GM12878 (cell line): ENCODE measurements around the gene TRABD. TPM values are rescaled to one million over a fixed set of nuclear protein-coding genes. Genes with fewer than 3 reads are reported as not detected.
A peak's percentile ranks its signal among the peaks of the same experiment; 100 is the strongest.

Experiments used
- BACH1 ChIP-seq: fragments of 450-650 bp; IDR thresholded peaks from 2 replicates; pipeline ENCODE4 v1.6.1; 2017; ENCODE audit warnings: mild to moderate bottlenecking, borderline replicate concordance
- BHLHE40 ChIP-seq, 2 experiments: fragments of 450-650 bp in 1 of 2; IDR thresholded peaks; 2 replicates each; pipeline ENCODE4 v1.6.1; 2011 to 2017; ENCODE audit warnings: low read depth in 2 of 2, borderline replicate concordance in 1 of 2, improper control_type of control experiment in 1 of 2, low read length in 1 of 2, mild to moderate bottlenecking in 1 of 2
- CEBPZ ChIP-seq: fragments of 150-350 bp; IDR thresholded peaks from 2 replicates; pipeline ENCODE4 v1.6.1; 2016; ENCODE audit warnings: low read depth, low read length
- CHD4 ChIP-seq: fragments of 200-600 bp; sonication (generic); IDR thresholded peaks from 2 replicates; pipeline ENCODE4 v1.6.1; 2016; ENCODE audit warnings: mild to moderate bottlenecking
- CTCF ChIP-seq, 3 experiments: IDR thresholded peaks in 2 of 3; conservative IDR thresholded peaks in 1 of 3; 2 replicates each; pipeline ENCODE4 v1.5.1; 2011; ENCODE audit warnings: low read depth in 3 of 3, low read length in 3 of 3, mild to moderate bottlenecking in 3 of 3, control low read depth in 2 of 3, moderate library complexity in 2 of 3, inconsistent platforms in 1 of 3, mixed read lengths in 1 of 3; ENCODE audit not compliant: control insufficient read depth in 2 of 3, insufficient read depth in 1 of 3; ENCODE audit errors: extremely low read depth in 1 of 3
- E2F4 ChIP-seq: IDR thresholded peaks from 2 replicates; pipeline ENCODE4 v1.6.1; 2012; ENCODE audit warnings: low read depth, low read length, improper control_type of control experiment
- IKZF1 ChIP-seq: fragments of 450-650 bp; conservative IDR thresholded peaks from 2 replicates; pipeline ENCODE4 v1.6.1; 2017; ENCODE audit warnings: antibody characterized with exemption, mild to moderate bottlenecking
- KLF5 ChIP-seq: fragments of 450-650 bp; IDR thresholded peaks from 2 replicates; pipeline ENCODE4 v1.6.1; 2014; ENCODE audit warnings: mild to moderate bottlenecking; ENCODE audit not compliant: partially characterized antibody
- NFYA ChIP-seq: IDR thresholded peaks from 2 replicates; pipeline ENCODE4 v1.6.1; 2011; ENCODE audit warnings: low read depth, mild to moderate bottlenecking, low read length, improper control_type of control experiment, borderline replicate concordance
- RBBP5 ChIP-seq: fragments of 200-600 bp; sonication (generic); conservative IDR thresholded peaks from 2 replicates; pipeline ENCODE4 v1.6.1; 2016
- REST ChIP-seq: IDR thresholded peaks from 2 replicates; pipeline ENCODE4 v1.6.1; 2012; ENCODE audit warnings: mild to moderate bottlenecking, low read depth, low read length
- STAT3 ChIP-seq: IDR thresholded peaks from 2 replicates; pipeline ENCODE4 v1.6.1; 2011; ENCODE audit warnings: low read depth, low read length, improper control_type of control experiment
- ZNF217 ChIP-seq: fragments of 450-650 bp; IDR thresholded peaks from 2 replicates; pipeline ENCODE4 v1.6.1; 2017; ENCODE audit warnings: antibody characterized with exemption, mild to moderate bottlenecking
- ZNF384 ChIP-seq: IDR thresholded peaks from 2 replicates; pipeline ENCODE4 v1.6.1; 2012; ENCODE audit warnings: low read depth, mild to moderate bottlenecking, low read length, improper control_type of control experiment, borderline replicate concordance
- polyA plus RNA-seq, 11 experiments: library from polyadenylated mRNA; depleted of rRNA in 4 of 11; unstranded in 6 of 11; stranded (reverse) in 5 of 11; fragments of >200 nt; fragmentation: Nextera tagmentation in 4 of 11; fragmentation: Illumina TruSeq in 1 of 11; extraction: Ambion mirVana in 4 of 11; extraction: Trizol in 1 of 11; gene quantifications; 1 replicate in 1 of 11; 2 replicates in 10 of 11; pipeline versions ENCODE4 v1.2.1 to v1.2.3, GENCODE V29; 2011 to 2016; ENCODE audit warnings: inconsistent platforms in 2 of 11, missing spikeins in 2 of 11, low read depth in 1 of 11
- total RNA-seq, 4 experiments: library from RNA; depleted of rRNA in 3 of 4; stranded (reverse); fragments of >200 nt in 3 of 4; fragmentation: Illumina TruSeq in 1 of 4; extraction: Trizol in 1 of 4; gene quantifications; 2 replicates each; pipeline versions ENCODE4 v1.2.1 to v1.2.3, GENCODE V29; 2013 to 2021
- TF ChIP-seq, protein P1 (sequence below): fragments of 450-650 bp; IDR thresholded peaks from 2 replicates; pipeline ENCODE4 v1.6.1; 2016; ENCODE audit warnings: mild to moderate bottlenecking, moderate library complexity, borderline replicate concordance

The TRABD gene
- total and polyA plus RNA-seq, 10 of the 15 experiments (the other 5 are each of a cell fraction or from before 2014, with no cell fraction given): 0.43 to 116 (median 58.1) TPM

DNA sequence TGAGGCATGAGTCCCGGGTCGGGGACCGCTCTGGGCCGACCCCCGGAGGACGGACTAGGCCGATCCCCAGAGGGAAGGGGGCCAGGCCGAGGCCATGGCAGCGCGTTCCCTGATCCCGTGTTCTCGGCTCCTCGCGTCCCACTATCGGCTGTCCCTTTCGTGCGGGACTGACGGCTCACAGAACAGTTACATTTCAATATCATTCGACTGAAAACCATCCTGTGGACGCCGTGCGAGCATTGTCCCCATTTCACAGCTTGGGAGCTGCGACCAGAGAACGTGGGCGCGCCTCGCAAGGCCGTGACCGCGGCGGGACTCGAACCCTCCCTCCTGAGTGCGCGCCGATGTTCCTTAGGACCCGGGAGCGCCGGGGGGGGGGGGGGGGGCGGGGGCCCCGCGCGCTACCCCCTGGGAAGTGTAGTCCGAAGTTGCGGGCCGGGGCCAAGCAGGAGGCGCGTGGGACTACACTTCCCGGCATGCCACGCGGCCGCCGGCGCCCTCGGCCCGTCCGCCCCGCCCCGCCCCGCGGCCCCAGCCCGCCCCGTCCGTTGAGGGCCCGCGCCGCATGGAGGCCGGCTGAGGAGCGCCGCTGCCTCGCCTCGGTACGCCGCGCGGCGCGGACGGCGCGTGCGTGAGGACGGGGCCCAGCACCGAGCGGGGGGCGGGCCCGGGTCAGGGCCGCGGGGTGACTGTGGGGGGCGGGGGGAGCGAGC is at the start of gene TRABD (continued):
- no peak for TF ChIP-seq CTCF (IDR thresholded peaks at IDR 0.05 in 2 of 3, conservative IDR thresholded peaks at IDR 0.05 in 1 of 3; ENCODE audit: control insufficient read depth in 2 of 3, extremely low read depth in 1 of 3, insufficient read depth in 1 of 3, low read depth in 3 of 3, low read length in 3 of 3)
- peak; percentile 75 for TF ChIP-seq IKZF1
- TF ChIP-seq REST: no peak
- TF ChIP-seq, protein P1, sequence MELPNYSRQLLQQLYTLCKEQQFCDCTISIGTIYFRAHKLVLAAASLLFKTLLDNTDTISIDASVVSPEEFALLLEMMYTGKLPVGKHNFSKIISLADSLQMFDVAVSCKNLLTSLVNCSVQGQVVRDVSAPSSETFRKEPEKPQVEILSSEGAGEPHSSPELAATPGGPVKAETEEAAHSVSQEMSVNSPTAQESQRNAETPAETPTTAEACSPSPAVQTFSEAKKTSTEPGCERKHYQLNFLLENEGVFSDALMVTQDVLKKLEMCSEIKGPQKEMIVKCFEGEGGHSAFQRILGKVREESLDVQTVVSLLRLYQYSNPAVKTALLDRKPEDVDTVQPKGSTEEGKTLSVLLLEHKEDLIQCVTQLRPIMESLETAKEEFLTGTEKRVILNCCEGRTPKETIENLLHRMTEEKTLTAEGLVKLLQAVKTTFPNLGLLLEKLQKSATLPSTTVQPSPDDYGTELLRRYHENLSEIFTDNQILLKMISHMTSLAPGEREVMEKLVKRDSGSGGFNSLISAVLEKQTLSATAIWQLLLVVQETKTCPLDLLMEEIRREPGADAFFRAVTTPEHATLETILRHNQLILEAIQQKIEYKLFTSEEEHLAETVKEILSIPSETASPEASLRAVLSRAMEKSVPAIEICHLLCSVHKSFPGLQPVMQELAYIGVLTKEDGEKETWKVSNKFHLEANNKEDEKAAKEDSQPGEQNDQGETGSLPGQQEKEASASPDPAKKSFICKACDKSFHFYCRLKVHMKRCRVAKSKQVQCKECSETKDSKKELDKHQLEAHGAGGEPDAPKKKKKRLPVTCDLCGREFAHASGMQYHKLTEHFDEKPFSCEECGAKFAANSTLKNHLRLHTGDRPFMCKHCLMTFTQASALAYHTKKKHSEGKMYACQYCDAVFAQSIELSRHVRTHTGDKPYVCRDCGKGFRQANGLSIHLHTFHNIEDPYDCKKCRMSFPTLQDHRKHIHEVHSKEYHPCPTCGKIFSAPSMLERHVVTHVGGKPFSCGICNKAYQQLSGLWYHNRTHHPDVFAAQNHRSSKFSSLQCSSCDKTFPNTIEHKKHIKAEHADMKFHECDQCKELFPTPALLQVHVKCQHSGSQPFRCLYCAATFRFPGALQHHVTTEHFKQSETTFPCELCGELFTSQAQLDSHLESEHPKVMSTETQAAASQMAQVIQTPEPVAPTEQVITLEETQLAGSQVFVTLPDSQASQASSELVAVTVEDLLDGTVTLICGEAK: no peak
- TF ChIP-seq BHLHE40 (IDR thresholded peaks at IDR 0.05; ENCODE audit: borderline replicate concordance in 1 of 2, low read depth in 2 of 2, low read length in 1 of 2): no peak
- no peak for TF ChIP-seq E2F4
- TF ChIP-seq ZNF384: no peak
- no peak for TF ChIP-seq CEBPZ
- TF ChIP-seq CHD4: no peak
- no peak for TF ChIP-seq BACH1
- TF ChIP-seq NFYA: no peak
- TF ChIP-seq KLF5: no peak
- TF ChIP-seq RBBP5: no peak
- peak; percentile 76 for TF ChIP-seq ZNF217
- no peak for TF ChIP-seq STAT3
